ENCODE results near the gene ZNF793. TPM values are rescaled to one million over a fixed set of nuclear protein-coding genes. Genes with fewer than 3 reads are reported as not detected.

The ZNF793 gene
- polyA plus RNA-seq, result 1 to 10 TPM; 1.7 to 4.1 TPM

GRCh38 chr19:37506387-37507166 is at the start of gene ZNF793:
Gene ZNF793 (plus strand): TSS chr19:37506939. CDS start chr19:37523440, 16,501 bp downstream.
- no peaks in the 10 kb centered on the region for H3K9me3 ChIP-seq (ENCODE audit: control insufficient read depth in 2 of 2, insufficient read depth in 1 of 2, low read depth in 1 of 2, low read length in 1 of 2)
- H3K27me3 ChIP-seq (ENCODE audit: control insufficient read depth in 1 of 2, insufficient read depth in 2 of 2, low read length in 2 of 2), result no peaks in the 10 kb centered on the region
- H3K4me3 ChIP-seq (ENCODE audit: low read depth in 1 of 2, low read length in 2 of 2), result peak within 1 kb of the TSS; percentile 77 to 91
- H3K4me1 ChIP-seq (ENCODE audit: control insufficient read depth in 2 of 2, insufficient read depth in 2 of 2, low read length in 1 of 2), result no peaks in the 10 kb centered on the region
- H3K36me3 ChIP-seq (ENCODE audit: control insufficient read depth in 2 of 2, insufficient read depth in 2 of 2, low read length in 1 of 2), result no peaks in the 10 kb centered on the region
- peak within 1 kb of the TSS; percentile 96 to 99 for H3K27ac ChIP-seq (ENCODE audit: low read depth in 2 of 2, low read length in 1 of 2)
- 1% methylated on average over 40 of the region's 40 CpGs for WGBS, 2 donors

- Histone ChIP-seq H3K27me3 (ENCODE audit: control insufficient read depth in 1 of 2, insufficient read depth in 2 of 2, low read length in 2 of 2) (no peaks in the 10 kb centered on the region), H3K4me1 (ENCODE audit: control insufficient read depth in 2 of 2, insufficient read depth in 2 of 2, low read length in 1 of 2) (peaks cover 0 to 7% of the 10 kb centered on the region in 2 donors), H3K27ac (ENCODE audit: low read depth in 2 of 2, low read length in 1 of 2) (peak overlapping the region; percentile 91 to 97), H3K4me3 (ENCODE audit: low read depth in 1 of 2, low read length in 2 of 2) (peak overlapping the region; percentile 63 to 86), H3K36me3 (ENCODE audit: control insufficient read depth in 2 of 2, insufficient read depth in 2 of 2, low read length in 1 of 2) (no peaks in the 10 kb centered on the region), H3K9me3 (ENCODE audit: control insufficient read depth in 2 of 2, insufficient read depth in 1 of 2, low read depth in 1 of 2, low read length in 1 of 2) (peaks cover 0 to 2% of the 10 kb centered on the region in 2 donors)
- WGBS, 2 donors, result 32 to 40% methylated on average over 25 of the region's 25 CpGs
Measured at GRCh38 chr19:37466277-37466797, 40.4 kb upstream of the ZNF793 start.

GRCh38 chr19:37466798-37467607 is 39.7 kb upstream of the ZNF793 start, which contains the start of gene ZNF569:
Gene ZNF569 (minus strand): TSS chr19:37467444. CDS start chr19:37444921, 22,523 bp downstream.
- no peaks in the 10 kb centered on the region for H3K27me3 ChIP-seq (ENCODE audit: control insufficient read depth in 1 of 2, insufficient read depth in 2 of 2, low read length in 2 of 2)
- no peaks in the 10 kb centered on the region for H3K36me3 ChIP-seq (ENCODE audit: control insufficient read depth in 2 of 2, insufficient read depth in 2 of 2, low read length in 1 of 2)
- peak within 1 kb of the TSS; percentile 91 to 97 for H3K27ac ChIP-seq (ENCODE audit: low read depth in 2 of 2, low read length in 1 of 2)
- peak within 1 kb of the TSS; percentile 77 to 86 for H3K4me3 ChIP-seq (ENCODE audit: low read depth in 1 of 2, low read length in 2 of 2)
- H3K9me3 ChIP-seq (ENCODE audit: control insufficient read depth in 2 of 2, insufficient read depth in 1 of 2, low read depth in 1 of 2, low read length in 1 of 2), result peaks cover 0 to under 1% of the 10 kb centered on the region in 2 donors
- H3K4me1 ChIP-seq (ENCODE audit: control insufficient read depth in 2 of 2, insufficient read depth in 2 of 2, low read length in 1 of 2), result peaks cover 0 to 7% of the 10 kb centered on the region in 2 donors
- 0 to 1% methylated on average over 62 of the region's 62 CpGs for WGBS, 2 donors

DNA sequence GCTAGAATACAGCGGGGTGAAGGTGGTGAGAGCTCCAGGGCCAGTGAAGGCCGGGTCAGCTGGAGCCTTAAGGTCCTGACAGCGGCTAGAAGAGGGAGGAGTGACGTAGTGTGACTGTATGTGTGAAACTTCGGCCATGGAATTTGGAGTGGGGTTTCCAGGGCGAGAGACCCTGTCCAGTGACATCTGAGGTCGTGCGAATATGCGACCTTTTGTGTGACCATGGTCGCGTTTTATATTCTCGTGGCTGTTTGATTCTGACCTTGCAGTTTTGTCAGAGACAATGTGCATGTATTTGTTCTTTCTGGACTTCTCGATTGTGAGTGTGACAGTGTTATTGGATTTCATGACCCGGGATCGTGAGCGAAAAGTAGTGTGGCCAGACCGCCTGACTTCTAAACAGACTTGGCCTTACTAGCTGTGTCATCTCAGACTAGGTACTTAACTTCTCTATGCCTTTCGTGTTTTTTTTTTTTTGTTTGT is 39.1 kb upstream of the ZNF793 start:
- H3K36me3 ChIP-seq (ENCODE audit: control insufficient read depth in 2 of 2, insufficient read depth in 2 of 2, low read length in 1 of 2), result no peaks in the 10 kb centered on the region
- peak overlapping the region; percentile 91 to 97 for H3K27ac ChIP-seq (ENCODE audit: low read depth in 2 of 2, low read length in 1 of 2)
- 42 to 44% methylated on average over 18 of the region's 18 CpGs for WGBS, 2 donors
- H3K9me3 ChIP-seq (ENCODE audit: control insufficient read depth in 2 of 2, insufficient read depth in 1 of 2, low read depth in 1 of 2, low read length in 1 of 2), result no peaks in the 10 kb centered on the region
- peak overlapping the region; percentile 63 to 86 for H3K4me3 ChIP-seq (ENCODE audit: low read depth in 1 of 2, low read length in 2 of 2)
- H3K27me3 ChIP-seq (ENCODE audit: control insufficient read depth in 1 of 2, insufficient read depth in 2 of 2, low read length in 2 of 2), result no peaks in the 10 kb centered on the region
- H3K4me1 ChIP-seq (ENCODE audit: control insufficient read depth in 2 of 2, insufficient read depth in 2 of 2, low read length in 1 of 2), result peaks cover 0 to 7% of the 10 kb centered on the region in 2 donors

GRCh38 chr19:37468961-37469777 is 37.6 kb upstream of the ZNF793 start, which contains the start of gene ZNF570:
Gene ZNF570 (plus strand): TSS chr19:37469356. CDS start chr19:37470355, 999 bp downstream.
- H3K36me3 ChIP-seq (ENCODE audit: control insufficient read depth in 2 of 2, insufficient read depth in 2 of 2, low read length in 1 of 2), result no peaks in the 10 kb centered on the region
- peak within 1 kb of the TSS; percentile 77 to 86 for H3K4me3 ChIP-seq (ENCODE audit: low read depth in 1 of 2, low read length in 2 of 2)
- H3K9me3 ChIP-seq (ENCODE audit: control insufficient read depth in 2 of 2, insufficient read depth in 1 of 2, low read depth in 1 of 2, low read length in 1 of 2), result no peaks in the 10 kb centered on the region
- WGBS, 2 donors, result 0 to 1% methylated on average over 63 of the region's 63 CpGs
- peaks cover 0 to 7% of the 10 kb centered on the region in 2 donors for H3K4me1 ChIP-seq (ENCODE audit: control insufficient read depth in 2 of 2, insufficient read depth in 2 of 2, low read length in 1 of 2)
- no peaks in the 10 kb centered on the region for H3K27me3 ChIP-seq (ENCODE audit: control insufficient read depth in 1 of 2, insufficient read depth in 2 of 2, low read length in 2 of 2)
- peak within 1 kb of the TSS; percentile 67 to 97 for H3K27ac ChIP-seq (ENCODE audit: low read depth in 2 of 2, low read length in 1 of 2)

- Histone ChIP-seq H3K9me3 (ENCODE audit: control insufficient read depth in 2 of 2, insufficient read depth in 1 of 2, low read depth in 1 of 2, low read length in 1 of 2) (peaks cover 0 to 3% of the 10 kb centered on the region in 2 donors), H3K4me3 (ENCODE audit: low read depth in 1 of 2, low read length in 2 of 2) (peak overlapping the region in 1 of 2 donors; percentile 77), H3K27me3 (ENCODE audit: control insufficient read depth in 1 of 2, insufficient read depth in 2 of 2, low read length in 2 of 2) (no peaks in the 10 kb centered on the region), H3K4me1 (ENCODE audit: control insufficient read depth in 2 of 2, insufficient read depth in 2 of 2, low read length in 1 of 2) (peaks cover 0 to 7% of the 10 kb centered on the region in 2 donors), H3K36me3 (ENCODE audit: control insufficient read depth in 2 of 2, insufficient read depth in 2 of 2, low read length in 1 of 2) (no peaks in the 10 kb centered on the region), H3K27ac (ENCODE audit: low read depth in 2 of 2, low read length in 1 of 2) (no peak overlapping the region)
- 71 to 78% methylated on average over 4 of the region's 4 CpGs for WGBS, 2 donors
Measured at GRCh38 chr19:37470216-37470615, 36.5 kb upstream of the ZNF793 start.

DNA sequence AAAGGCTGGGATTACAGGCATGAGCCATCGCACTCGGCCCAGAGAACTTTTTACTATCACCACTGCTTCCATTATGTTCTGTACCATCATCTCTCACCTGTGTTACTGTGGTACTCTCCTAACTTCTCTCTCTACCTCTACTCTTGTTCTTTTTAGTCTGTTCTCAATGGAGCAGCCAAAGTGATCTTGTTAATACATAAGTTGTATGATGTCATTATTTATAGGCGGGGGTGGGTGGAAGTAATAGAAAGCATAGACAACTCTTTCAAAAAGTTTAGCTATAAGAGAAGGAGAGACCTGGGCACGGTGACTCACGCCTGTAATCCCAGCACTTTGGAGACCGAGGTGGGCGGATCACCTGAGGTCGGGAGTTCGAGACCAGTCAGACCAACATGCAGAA is 34.6 kb upstream of the ZNF793 start:
- no peaks in the 10 kb centered on the region for H3K27me3 ChIP-seq (ENCODE audit: control insufficient read depth in 1 of 2, insufficient read depth in 2 of 2, low read length in 2 of 2)
- no peak overlapping the region for H3K4me3 ChIP-seq (ENCODE audit: low read depth in 1 of 2, low read length in 2 of 2)
- H3K27ac ChIP-seq (ENCODE audit: low read depth in 2 of 2, low read length in 1 of 2), result no peak overlapping the region
- H3K4me1 ChIP-seq (ENCODE audit: control insufficient read depth in 2 of 2, insufficient read depth in 2 of 2, low read length in 1 of 2), result peaks cover 0 to 2% of the 10 kb centered on the region in 2 donors
- WGBS, 2 donors, result 97 to 98% methylated on average over 9 of the region's 9 CpGs
- H3K9me3 ChIP-seq (ENCODE audit: control insufficient read depth in 2 of 2, insufficient read depth in 1 of 2, low read depth in 1 of 2, low read length in 1 of 2), result peaks cover 0 to 8% of the 10 kb centered on the region in 2 donors
- peaks cover 3 to 8% of the 10 kb centered on the region in 2 donors for H3K36me3 ChIP-seq (ENCODE audit: control insufficient read depth in 2 of 2, insufficient read depth in 2 of 2, low read length in 1 of 2)

GRCh38 chr19:37484406-37485168 is 22.2 kb upstream of the ZNF793 start:
- Histone ChIP-seq H3K27me3 (ENCODE audit: control insufficient read depth in 1 of 2, insufficient read depth in 2 of 2, low read length in 2 of 2) (no peaks in the 10 kb centered on the region), H3K9me3 (ENCODE audit: control insufficient read depth in 2 of 2, insufficient read depth in 1 of 2, low read depth in 1 of 2, low read length in 1 of 2) (peaks cover 6 to 24% of the 10 kb centered on the region in 2 donors), H3K4me1 (ENCODE audit: control insufficient read depth in 2 of 2, insufficient read depth in 2 of 2, low read length in 1 of 2) (no peaks in the 10 kb centered on the region), H3K36me3 (ENCODE audit: control insufficient read depth in 2 of 2, insufficient read depth in 2 of 2, low read length in 1 of 2) (peaks cover 8% of the 10 kb centered on the region in 2 donors), H3K27ac (ENCODE audit: low read depth in 2 of 2, low read length in 1 of 2) (no peak overlapping the region), H3K4me3 (ENCODE audit: low read depth in 1 of 2, low read length in 2 of 2) (no peak overlapping the region)
- WGBS, 2 donors, result 96 to 98% methylated on average over 8 of the region's 8 CpGs
